Mesothelial cell of epicardium (in vitro differentiated cells): ENCODE results near the gene WIPI1. TPM values are rescaled to one million over a fixed set of nuclear protein-coding genes. Genes with fewer than 3 reads are reported as not detected.
A peak's percentile ranks its signal among the peaks of the same experiment; 100 is the strongest.

Source experiments
- DNase-seq, 2 experiments: peaks; one replicate each; pipeline ENCODE4 v3.0.0; 2021; ENCODE audit warnings: low spot score in 2 of 2; ENCODE audit not compliant: unreplicated experiment in 2 of 2
- H3K27ac Mint-ChIP-seq: 2 replicates; pipeline ENCODE4 v1.8.0; 2021; ENCODE audit warnings: mixed read lengths
- H3K27me3 Mint-ChIP-seq: 2 replicates; pipeline ENCODE4 v1.8.0; 2021; ENCODE audit warnings: low read depth, mixed read lengths
- H3K36me3 Mint-ChIP-seq: 2 replicates; pipeline ENCODE4 v1.8.0; 2021; ENCODE audit warnings: mixed read lengths
- H3K4me1 Mint-ChIP-seq: 2 replicates; pipeline ENCODE4 v1.8.0; 2021; ENCODE audit warnings: mixed read lengths
- H3K4me3 Mint-ChIP-seq: 2 replicates; pipeline ENCODE4 v1.8.0; 2021; ENCODE audit warnings: mild to moderate bottlenecking, moderate library complexity, mixed read lengths
- H3K9me3 Mint-ChIP-seq: 2 replicates; pipeline ENCODE4 v1.8.0; 2021; ENCODE audit warnings: mixed read lengths
- CTCF ChIP-seq: fragments of 200-600 bp; sonication (generic); IDR thresholded peaks from one replicate; pipeline ENCODE4 v1.5.0; 2021; ENCODE audit warnings: antibody characterized with exemption; ENCODE audit not compliant: unreplicated experiment
- total RNA-seq: library from RNA; stranded (reverse); gene quantifications from 3 replicates; pipeline ENCODE4 v1.2.1, GENCODE V29; 2021

Gene WIPI1
- total RNA-seq, 1 donor from 2014 or later = 27.2 TPM

GRCh38 chr17:68441070-68441770, 16.1 kb downstream of the WIPI1 start:
- Mint-ChIP-seq H3K27me3 (no peaks in the 10 kb centered on the region), H3K9me3 (no peaks in the 10 kb centered on the region), H3K36me3 (peaks cover 2% of the 10 kb centered on the region), H3K27ac (no peak overlapping the region), H3K4me1 (peaks cover 15% of the 10 kb centered on the region), H3K4me3 (no peak overlapping the region)
- DNase-seq = no peak
- TF ChIP-seq CTCF = no peak

- DNase-seq = no peak
- no peaks in the 10 kb centered on the region for H3K9me3 Mint-ChIP-seq
- H3K4me3 Mint-ChIP-seq = no peak overlapping the region
- H3K27ac Mint-ChIP-seq = no peak overlapping the region
- H3K36me3 Mint-ChIP-seq = peaks cover 1% of the 10 kb centered on the region
- peaks cover 17% of the 10 kb centered on the region for H3K4me1 Mint-ChIP-seq
- TF ChIP-seq CTCF = no peak
- no peaks in the 10 kb centered on the region for H3K27me3 Mint-ChIP-seq
Observed at GRCh38 chr17:68440526-68440925, 16.8 kb downstream of the WIPI1 start.

- no peak for TF ChIP-seq CTCF
- no peak overlapping the region for H3K27ac Mint-ChIP-seq
- no peak overlapping the region for H3K4me3 Mint-ChIP-seq
- H3K27me3 Mint-ChIP-seq = no peaks in the 10 kb centered on the region
- DNase-seq = no peak
- no peaks in the 10 kb centered on the region for H3K36me3 Mint-ChIP-seq
- H3K4me1 Mint-ChIP-seq = peaks cover 17% of the 10 kb centered on the region
- H3K9me3 Mint-ChIP-seq = no peaks in the 10 kb centered on the region
Observed at GRCh38 chr17:68439656-68440290, 17.5 kb downstream of the WIPI1 start.

- peak overlapping the region; percentile 56 for H3K27ac Mint-ChIP-seq
- TF ChIP-seq CTCF = no peak
- H3K27me3 Mint-ChIP-seq = no peaks in the 10 kb centered on the region
- no peak for DNase-seq
- H3K4me1 Mint-ChIP-seq = peaks cover 17% of the 10 kb centered on the region
- no peaks in the 10 kb centered on the region for H3K9me3 Mint-ChIP-seq
- H3K36me3 Mint-ChIP-seq = peaks cover 3% of the 10 kb centered on the region
- H3K4me3 Mint-ChIP-seq = peak overlapping the region; percentile 28
Observed at GRCh38 chr17:68437979-68438822, 19.1 kb downstream of the WIPI1 start.

- Mint-ChIP-seq H3K27ac (peak overlapping the region; percentile 11), H3K36me3 (peaks cover 10% of the 10 kb centered on the region), H3K4me3 (no peak overlapping the region), H3K4me1 (peaks cover 11% of the 10 kb centered on the region), H3K9me3 (no peaks in the 10 kb centered on the region), H3K27me3 (no peaks in the 10 kb centered on the region)
- peak; percentile 40 to 80 for DNase-seq
- peak; percentile 85 for TF ChIP-seq CTCF
Observed at GRCh38 chr17:68435876-68436842, 21.1 kb downstream of the WIPI1 start.
